ENCODE results near the gene APC2. TPM values are rescaled to one million over a fixed set of nuclear protein-coding genes. Genes with fewer than 3 reads are reported as not detected.

The APC2 gene
- total RNA-seq, 1 experiment from 2014 or later: 11.9 TPM

DNA sequence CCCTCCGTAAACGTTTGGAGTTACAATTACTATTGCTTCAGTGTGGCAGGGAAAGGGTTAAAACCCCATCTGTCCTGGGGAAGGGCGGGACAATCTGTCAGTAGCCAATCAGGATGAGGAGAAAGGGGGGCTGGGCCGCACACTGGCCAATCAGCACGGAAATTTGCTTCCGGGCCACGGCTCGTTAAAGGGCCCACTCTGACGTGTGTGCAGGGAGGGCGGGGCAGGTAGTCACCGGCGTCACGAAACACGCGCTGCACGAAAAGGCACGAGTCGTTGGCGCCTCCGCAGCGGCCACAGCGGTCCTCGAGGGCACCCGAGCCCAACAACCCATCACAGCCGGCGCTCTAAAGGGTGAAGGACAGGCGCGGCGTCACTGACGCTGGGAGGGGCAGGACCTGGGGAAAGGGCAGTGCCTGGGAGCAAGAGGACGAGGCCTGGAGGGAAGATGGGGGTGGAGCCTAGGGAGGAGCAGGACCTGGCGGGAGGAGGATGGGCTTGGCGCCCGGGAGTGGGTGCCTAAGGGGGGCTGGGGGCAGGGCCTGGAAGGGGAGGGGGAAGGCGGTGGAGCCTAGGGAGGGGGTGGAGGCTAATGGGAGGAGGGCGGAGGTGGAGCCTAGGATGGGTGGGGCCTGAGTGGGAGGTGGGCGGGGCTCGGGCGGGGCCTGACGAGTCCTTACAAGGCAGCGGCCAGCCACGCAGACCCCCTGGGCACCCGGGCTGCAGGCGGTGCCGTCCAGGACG, 58.0 kb downstream of the APC2 start:
- H3K27me3 ChIP-seq (ENCODE audit: control insufficient read depth, insufficient read depth, low read length): no peaks in the 10 kb centered on the region
- no peak for TF ChIP-seq SIN3A (IDR thresholded peaks at IDR 0.05; ENCODE audit: borderline replicate concordance, insufficient read depth, low read depth, low read length)
- TF ChIP-seq, protein P1, sequence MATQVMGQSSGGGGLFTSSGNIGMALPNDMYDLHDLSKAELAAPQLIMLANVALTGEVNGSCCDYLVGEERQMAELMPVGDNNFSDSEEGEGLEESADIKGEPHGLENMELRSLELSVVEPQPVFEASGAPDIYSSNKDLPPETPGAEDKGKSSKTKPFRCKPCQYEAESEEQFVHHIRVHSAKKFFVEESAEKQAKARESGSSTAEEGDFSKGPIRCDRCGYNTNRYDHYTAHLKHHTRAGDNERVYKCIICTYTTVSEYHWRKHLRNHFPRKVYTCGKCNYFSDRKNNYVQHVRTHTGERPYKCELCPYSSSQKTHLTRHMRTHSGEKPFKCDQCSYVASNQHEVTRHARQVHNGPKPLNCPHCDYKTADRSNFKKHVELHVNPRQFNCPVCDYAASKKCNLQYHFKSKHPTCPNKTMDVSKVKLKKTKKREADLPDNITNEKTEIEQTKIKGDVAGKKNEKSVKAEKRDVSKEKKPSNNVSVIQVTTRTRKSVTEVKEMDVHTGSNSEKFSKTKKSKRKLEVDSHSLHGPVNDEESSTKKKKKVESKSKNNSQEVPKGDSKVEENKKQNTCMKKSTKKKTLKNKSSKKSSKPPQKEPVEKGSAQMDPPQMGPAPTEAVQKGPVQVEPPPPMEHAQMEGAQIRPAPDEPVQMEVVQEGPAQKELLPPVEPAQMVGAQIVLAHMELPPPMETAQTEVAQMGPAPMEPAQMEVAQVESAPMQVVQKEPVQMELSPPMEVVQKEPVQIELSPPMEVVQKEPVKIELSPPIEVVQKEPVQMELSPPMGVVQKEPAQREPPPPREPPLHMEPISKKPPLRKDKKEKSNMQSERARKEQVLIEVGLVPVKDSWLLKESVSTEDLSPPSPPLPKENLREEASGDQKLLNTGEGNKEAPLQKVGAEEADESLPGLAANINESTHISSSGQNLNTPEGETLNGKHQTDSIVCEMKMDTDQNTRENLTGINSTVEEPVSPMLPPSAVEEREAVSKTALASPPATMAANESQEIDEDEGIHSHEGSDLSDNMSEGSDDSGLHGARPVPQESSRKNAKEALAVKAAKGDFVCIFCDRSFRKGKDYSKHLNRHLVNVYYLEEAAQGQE (IDR thresholded peaks at IDR 0.05; ENCODE audit: insufficient read depth in 1 of 2, low read depth in 2 of 2, low read length in 1 of 2): no peak
- TF ChIP-seq TCF7L2 (IDR thresholded peaks at IDR 0.05; ENCODE audit: low read depth, low read length): no peak
- TF ChIP-seq, protein P2, sequence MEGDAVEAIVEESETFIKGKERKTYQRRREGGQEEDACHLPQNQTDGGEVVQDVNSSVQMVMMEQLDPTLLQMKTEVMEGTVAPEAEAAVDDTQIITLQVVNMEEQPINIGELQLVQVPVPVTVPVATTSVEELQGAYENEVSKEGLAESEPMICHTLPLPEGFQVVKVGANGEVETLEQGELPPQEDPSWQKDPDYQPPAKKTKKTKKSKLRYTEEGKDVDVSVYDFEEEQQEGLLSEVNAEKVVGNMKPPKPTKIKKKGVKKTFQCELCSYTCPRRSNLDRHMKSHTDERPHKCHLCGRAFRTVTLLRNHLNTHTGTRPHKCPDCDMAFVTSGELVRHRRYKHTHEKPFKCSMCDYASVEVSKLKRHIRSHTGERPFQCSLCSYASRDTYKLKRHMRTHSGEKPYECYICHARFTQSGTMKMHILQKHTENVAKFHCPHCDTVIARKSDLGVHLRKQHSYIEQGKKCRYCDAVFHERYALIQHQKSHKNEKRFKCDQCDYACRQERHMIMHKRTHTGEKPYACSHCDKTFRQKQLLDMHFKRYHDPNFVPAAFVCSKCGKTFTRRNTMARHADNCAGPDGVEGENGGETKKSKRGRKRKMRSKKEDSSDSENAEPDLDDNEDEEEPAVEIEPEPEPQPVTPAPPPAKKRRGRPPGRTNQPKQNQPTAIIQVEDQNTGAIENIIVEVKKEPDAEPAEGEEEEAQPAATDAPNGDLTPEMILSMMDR (IDR thresholded peaks at IDR 0.05): no peak
- TF ChIP-seq POLR2AphosphoS5 (IDR thresholded peaks at IDR 0.05; ENCODE audit: low read depth, low read length): no peak
- POLR2A ChIA-PET: no interaction called here

DNA sequence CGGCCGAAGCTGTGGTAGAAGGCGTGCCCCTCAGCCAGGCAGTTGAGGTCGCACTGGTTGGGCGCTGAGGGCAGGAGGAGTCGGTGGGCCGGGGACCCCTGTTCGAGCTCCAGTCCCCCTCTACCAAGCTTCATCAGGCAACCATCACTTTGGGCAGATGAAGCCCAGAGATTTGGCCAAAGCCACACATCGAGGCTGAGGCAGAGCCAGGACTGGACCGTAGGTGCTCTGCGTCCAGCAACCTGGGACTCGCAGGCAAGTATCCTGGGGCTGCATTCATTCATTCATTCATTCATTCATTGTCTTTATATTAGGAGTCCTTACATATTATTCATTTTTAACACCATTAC, 58.6 kb downstream of the APC2 start:
- no peak overlapping the region for H3K27ac ChIP-seq (ENCODE audit: low read length)
- DNase-seq (ENCODE audit: low read depth, low spot score): no peak
- ChIA-PET CTCF (no interaction called here), POLR2A (no interaction called here)
- H3K4me1 ChIP-seq (ENCODE audit: control insufficient read depth, insufficient read depth, low read length): no peaks in the 10 kb centered on the region
- in situ Hi-C loops (cut with HindIII; ENCODE audit: low pct_unique_long_range_greater_than_20kb, low sequenced_read_pairs) (no loop called here), intact Hi-C loops (cut with micrococcal nuclease; ENCODE audit: unreplicated experiment) (no loop called here)
- TSS peak; percentile 61 for BruUV-seq (replicated peaks)
- H3K9me3 ChIP-seq (ENCODE audit: control insufficient read depth, insufficient read depth, low read depth, low read length): no peaks in the 10 kb centered on the region
- no peak for ATAC-seq
- H3K27me3 ChIP-seq (ENCODE audit: control insufficient read depth, insufficient read depth, low read length): no peaks in the 10 kb centered on the region
- H3K4me3 ChIP-seq (ENCODE audit: low read depth in 2 of 2, low read length in 2 of 2): no peak overlapping the region
- TF ChIP-seq, protein P2 (IDR thresholded peaks at IDR 0.05): no peak
- TF ChIP-seq TCF7L2 (IDR thresholded peaks at IDR 0.05; ENCODE audit: low read depth, low read length) (no peak), SIN3A (IDR thresholded peaks at IDR 0.05; ENCODE audit: borderline replicate concordance, insufficient read depth, low read depth, low read length) (no peak), POLR2AphosphoS5 (IDR thresholded peaks at IDR 0.05; ENCODE audit: low read depth, low read length) (no peak)
- TF ChIP-seq, protein P1 (IDR thresholded peaks at IDR 0.05; ENCODE audit: insufficient read depth in 1 of 2, low read depth in 2 of 2, low read length in 1 of 2): no peak
- H3K36me3 ChIP-seq (ENCODE audit: control insufficient read depth, insufficient read depth, low read length): peaks cover 2% of the 10 kb centered on the region; the same call in 1 of the 2 replicates

More for the DNA sequence above, 58.0 kb downstream of the APC2 start:
- Histone ChIP-seq H3K9me3 (ENCODE audit: control insufficient read depth, insufficient read depth, low read depth, low read length) (no peaks in the 10 kb centered on the region), H3K36me3 (ENCODE audit: control insufficient read depth, insufficient read depth, low read length) (peaks cover 2% of the 10 kb centered on the region; the same call in 1 of the 2 replicates), H3K4me3 (ENCODE audit: low read depth in 2 of 2, low read length in 2 of 2) (peak overlapping the region; percentile 35 to 39), H3K27ac (ENCODE audit: low read length) (no peak overlapping the region), H3K4me1 (ENCODE audit: control insufficient read depth, insufficient read depth, low read length) (no peaks in the 10 kb centered on the region)
- CTCF ChIA-PET: no interaction called here
- ATAC-seq: peak; percentile 84
- intact Hi-C loops (cut with micrococcal nuclease; ENCODE audit: unreplicated experiment) (no loop called here), in situ Hi-C loops (cut with HindIII; ENCODE audit: low pct_unique_long_range_greater_than_20kb, low sequenced_read_pairs) (no loop called here)
- BruUV-seq (replicated peaks): no TSS peak
- peak; percentile 58 for DNase-seq (ENCODE audit: low read depth, low spot score)

Data from Panc1 (cell line).